ENCODE results near the gene LMBR1L.

The LMBR1L gene

GRCh38 chr12:49059299-49060171, 51.1 kb downstream of the LMBR1L start:
- intact Hi-C loops (cut with DNase I): no loop called here
- peak in 2 of 42 donors; percentile 31 to 42 for DNase-seq

GRCh38 chr12:49059045-49059298, 51.7 kb downstream of the LMBR1L start:
- intact Hi-C loops (cut with DNase I): no loop called here
- DNase-seq: no peak

- intact Hi-C loops (cut with DNase I): no loop called here
- peak in 1 of 42 donors; percentile 12 for DNase-seq
Measured at GRCh38 chr12:49058366-49059044, 52.1 kb downstream of the LMBR1L start.

GRCh38 chr12:49057888-49058287, 52.8 kb downstream of the LMBR1L start:
- intact Hi-C loops (cut with DNase I): no loop called here
- DNase-seq: peak in 1 of 42 donors; percentile 10

- intact Hi-C loops (cut with DNase I): no loop called here
- peak; percentile 23 to 81 (median 60) for DNase-seq
Measured at GRCh38 chr12:49055978-49056754, 54.5 kb downstream of the LMBR1L start.

GRCh38 chr12:49055092-49055491, 55.6 kb downstream of the LMBR1L start:
- intact Hi-C loops (cut with DNase I): no loop called here
- peak in 1 of 42 donors; percentile 16 for DNase-seq

GRCh38 chr12:49054524-49054923, 56.1 kb downstream of the LMBR1L start:
- DNase-seq: peak in 1 of 42 donors; percentile 24
- intact Hi-C loops (cut with DNase I): no loop called here

GRCh38 chr12:49054096-49054495, 56.6 kb downstream of the LMBR1L start:
- no peak for DNase-seq
- intact Hi-C loops (cut with DNase I): no loop called here

GRCh38 chr12:49052451-49053208, 58.0 kb downstream of the LMBR1L start:
- no peak for DNase-seq
- intact Hi-C loops (cut with DNase I): no loop called here

- no peak for DNase-seq
- intact Hi-C loops (cut with DNase I): no loop called here
Measured at GRCh38 chr12:49051777-49052438, 58.7 kb downstream of the LMBR1L start.

GRCh38 chr12:49051373-49051764, 59.3 kb downstream of the LMBR1L start:
- intact Hi-C loops (cut with DNase I): no loop called here
- no peak for DNase-seq

- intact Hi-C loops (cut with DNase I): no loop called here
- DNase-seq: no peak
Measured at GRCh38 chr12:49050507-49051372, 59.9 kb downstream of the LMBR1L start.

- DNase-seq: peak in 39 of 42 donors; percentile 18 to 84 (median 55)
- intact Hi-C loops (cut with DNase I): no loop called here
Measured at GRCh38 chr12:49049566-49050224, 61.0 kb downstream of the LMBR1L start.

GRCh38 chr12:49048953-49049352, 61.7 kb downstream of the LMBR1L start:
- intact Hi-C loops (cut with DNase I): no loop called here
- DNase-seq: no peak

Data from head of caudate nucleus (tissue), 42 donors.